Coronary artery (tissue), 2 donors: ENCODE results near the gene MYO7B.

Source experiments
- DNase-seq: peaks from one replicate; pipeline ENCODE4 v3.0.0-alpha.2; 2017; ENCODE audit warnings: low spot score
- H3K27ac ChIP-seq, 2 donors: fragments of 200-600 bp; sonication (generic); one replicate each; pipeline ENCODE4 v1.5.1; 2016 to 2019
- H3K4me3 ChIP-seq: fragments of 200-600 bp; sonication (generic); 2 replicates; pipeline ENCODE4 v1.5.1; 2016; ENCODE audit warnings: mild to moderate bottlenecking, moderate library complexity
- CTCF ChIP-seq: fragments of 200-600 bp; sonication (generic); IDR thresholded peaks from one replicate; pipeline ENCODE4 v1.5.1; 2019; ENCODE audit warnings: antibody characterized with exemption

The MYO7B gene

DNA sequence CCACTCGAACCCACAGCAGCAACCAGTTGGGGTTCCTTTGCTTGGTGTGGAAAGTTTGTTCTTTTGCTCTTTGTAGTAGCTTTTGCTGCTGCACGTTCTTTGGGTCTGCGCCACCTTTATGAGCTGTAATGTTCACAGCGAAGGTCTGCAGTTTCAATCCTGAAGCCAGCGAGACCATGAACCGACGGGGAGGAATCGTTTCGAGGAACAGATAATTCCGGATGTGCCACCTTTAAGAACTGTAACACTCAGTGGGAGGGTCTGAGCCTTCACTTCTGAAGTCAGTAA, 124.8 kb downstream of the MYO7B start:
- no peak for TF ChIP-seq CTCF
- Histone ChIP-seq H3K27ac (peak overlapping the region in 1 of 2 donors; percentile 89), H3K4me3 (peak overlapping the region; percentile 49)
- no peak for DNase-seq

GRCh38 chr2:127661072-127661649, 125.7 kb downstream of the MYO7B start:
- TF ChIP-seq CTCF: no peak
- peak overlapping the region in 1 of 2 donors; percentile 89 for H3K27ac ChIP-seq
- no peak for DNase-seq
- peak overlapping the region; percentile 49 for H3K4me3 ChIP-seq

DNA sequence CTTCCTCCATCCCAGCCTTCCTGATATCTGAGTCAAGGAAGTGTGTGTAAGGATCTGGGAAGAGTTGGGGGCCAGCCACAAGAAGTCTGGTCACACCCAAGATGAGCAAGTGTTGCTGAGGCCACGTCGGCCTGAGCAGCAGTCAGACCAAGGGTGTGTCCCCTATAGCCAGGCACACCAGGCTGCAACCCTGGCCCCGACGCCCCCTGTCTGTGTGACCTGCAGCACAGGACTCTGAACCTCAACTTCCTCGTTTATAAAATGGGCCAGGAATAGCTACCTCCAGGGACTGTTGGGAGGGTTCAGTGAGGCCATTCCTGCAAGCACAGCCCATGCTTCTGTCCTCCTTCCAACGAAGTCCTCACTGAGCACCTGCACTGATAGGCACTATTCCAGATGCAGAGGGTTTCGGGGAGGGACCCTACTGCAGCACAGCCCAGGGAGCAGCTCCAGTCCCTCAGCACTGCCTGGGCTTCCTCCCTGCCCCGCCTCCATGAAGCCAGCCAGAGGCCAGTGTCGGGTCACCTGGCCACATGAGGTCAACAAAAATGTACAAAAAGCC, 126.5 kb downstream of the MYO7B start:
- DNase-seq: no peak
- H3K27ac ChIP-seq: peak overlapping the region in 1 of 2 donors; percentile 89
- peak overlapping the region; percentile 49 for H3K4me3 ChIP-seq
- TF ChIP-seq CTCF: no peak

- no peak for TF ChIP-seq CTCF
- peak overlapping the region; percentile 71 for H3K4me3 ChIP-seq
- DNase-seq: peak; percentile 62
- H3K27ac ChIP-seq: peak overlapping the region; percentile 61 to 87
Observed at GRCh38 chr2:127662937-127663565, 127.6 kb downstream of the MYO7B start.

GRCh38 chr2:127663566-127664064, 128.1 kb downstream of the MYO7B start:
- no peak for TF ChIP-seq CTCF
- DNase-seq: no peak
- Histone ChIP-seq H3K4me3 (peak overlapping the region; percentile 71), H3K27ac (peak overlapping the region; percentile 61 to 87)

GRCh38 chr2:127664065-127664894, 128.8 kb downstream of the MYO7B start:
- peak; percentile 74 for DNase-seq
- H3K4me3 ChIP-seq: peak overlapping the region; percentile 71
- peak overlapping the region; percentile 61 to 87 for H3K27ac ChIP-seq
- no peak for TF ChIP-seq CTCF
